Bronchial epithelial cell (primary cell): Measurements from ENCODE around the gene RNASE1. TPM values are rescaled to one million over a fixed set of nuclear protein-coding genes. Genes with fewer than 3 reads are reported as not detected.

Experiments used
- DNase-seq: peaks from one replicate; pipeline ENCODE4 v3.0.0-alpha.2; 2010; ENCODE audit warnings: low read depth
- FAIRE-seq: peaks from 2 replicates; lab custom pipeline; 2011; peaks lifted over from hg19 to GRCh38; lab: Jason Lieb, UNC
- H3K27me3 ChIP-seq: 2 replicates; pipeline ENCODE4 v1.5.1; 2011; ENCODE audit warnings: low read length; ENCODE audit not compliant: control insufficient read depth, insufficient read depth
- H3K36me3 ChIP-seq: 2 replicates; pipeline ENCODE4 v1.5.1; 2011; ENCODE audit warnings: low read length; ENCODE audit not compliant: control insufficient read depth, insufficient read depth
- H3K4me3 ChIP-seq: 2 replicates; pipeline ENCODE4 v1.5.1; 2011; ENCODE audit warnings: mild to moderate bottlenecking, low read depth, low read length, control low read depth
- CTCF ChIP-seq: IDR thresholded peaks from 2 replicates; pipeline ENCODE4 v1.5.1; 2011; ENCODE audit warnings: mild to moderate bottlenecking, moderate library complexity, low read length, control low read depth, inconsistent platforms; ENCODE audit not compliant: insufficient read depth, severe bottlenecking
- total RNA-seq: library from RNA; depleted of rRNA; stranded (reverse); fragments of >200 nt; gene quantifications from 2 replicates; pipeline ENCODE4 v1.2.1, GENCODE V29; 2014

The RNASE1 gene
- total RNA-seq, 1 donor from 2014 or later = not detected

- Histone ChIP-seq H3K4me3 (no peak overlapping the region), H3K27me3 (no peaks in the 10 kb centered on the region), H3K36me3 (no peaks in the 10 kb centered on the region)
- no peak for FAIRE-seq
- DNase-seq = no peak
- no peak for TF ChIP-seq CTCF
Observed at GRCh38 chr14:20757965-20758364, 44.7 kb downstream of the RNASE1 start.

DNA sequence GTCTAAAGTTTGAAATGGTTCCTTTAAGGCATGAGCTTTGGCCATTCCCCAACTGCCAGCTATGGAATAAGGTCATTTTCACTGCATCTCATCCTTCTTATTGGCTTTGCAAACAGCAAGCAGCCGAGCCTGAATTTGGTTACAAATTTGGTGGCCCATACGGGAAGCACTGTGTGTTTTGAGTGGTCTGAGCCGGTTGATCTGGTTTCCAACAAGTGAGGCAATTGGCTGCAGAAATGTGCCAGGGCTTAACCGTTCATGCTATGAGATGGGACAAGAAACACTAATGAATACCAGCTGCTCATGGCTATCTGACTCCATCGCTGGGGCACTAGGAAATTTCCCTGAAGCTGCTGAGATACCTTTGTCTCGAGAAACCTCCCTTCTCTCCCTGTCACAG is 47.6 kb downstream of the RNASE1 start:
- DNase-seq (no peak), FAIRE-seq (no peak)
- Histone ChIP-seq H3K27me3 (no peaks in the 10 kb centered on the region), H3K4me3 (no peak overlapping the region), H3K36me3 (no peaks in the 10 kb centered on the region)
- no peak for TF ChIP-seq CTCF

DNA sequence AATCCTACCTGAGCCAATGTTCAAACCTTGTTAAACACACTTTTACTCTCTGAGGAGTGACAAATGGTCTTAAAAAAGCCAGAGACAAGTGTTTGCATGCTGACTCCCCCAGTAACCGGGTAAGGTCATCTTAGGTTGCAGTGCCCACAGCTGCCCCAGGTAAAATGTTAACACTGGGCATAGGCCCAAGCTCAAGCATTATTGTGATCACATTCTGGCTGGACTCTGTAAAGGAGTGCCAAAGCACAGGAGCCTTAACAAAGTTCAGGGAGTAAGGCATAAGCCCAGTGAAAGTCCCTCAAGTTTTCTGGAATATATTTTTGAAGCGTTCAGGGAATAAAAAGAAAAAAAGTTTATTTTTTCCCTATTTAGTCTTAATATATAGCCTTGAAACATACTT is 48.3 kb downstream of the RNASE1 start:
- DNase-seq = no peak
- no peak for TF ChIP-seq CTCF
- Histone ChIP-seq H3K36me3 (no peaks in the 10 kb centered on the region), H3K27me3 (no peaks in the 10 kb centered on the region), H3K4me3 (no peak overlapping the region)
- FAIRE-seq = no peak

GRCh38 chr14:20751963-20752562 is 50.6 kb downstream of the RNASE1 start:
- FAIRE-seq = no peak
- Histone ChIP-seq H3K4me3 (no peak overlapping the region), H3K27me3 (no peaks in the 10 kb centered on the region), H3K36me3 (no peaks in the 10 kb centered on the region)
- peak; percentile 23 for DNase-seq
- TF ChIP-seq CTCF = no peak

Other genes with a start within 250 kb of the RNASE1 start
- gene RNASE9, start 241.8 kb downstream of the RNASE1 start, total RNA-seq = not detected in 2 replicates
- gene RNASE11, start 214.8 kb downstream of the RNASE1 start, total RNA-seq = not detected in 2 replicates
- not detected in 2 replicates for gene RNASE12, start 211.5 kb downstream of the RNASE1 start, total RNA-seq
- not detected in 2 replicates for gene OR6S1, start 161.2 kb downstream of the RNASE1 start, total RNA-seq
- 2.9 and 4.7 TPM in 2 replicates for gene RNASE4, start 118.3 kb downstream of the RNASE1 start, total RNA-seq
- gene ANG, start 114.1 kb downstream of the RNASE1 start, total RNA-seq = 2.4 and 2.9 TPM in 2 replicates
- not detected in 2 replicates for gene EDDM3A, start 57.0 kb downstream of the RNASE1 start, total RNA-seq
- gene EDDM3B, start 34.4 kb downstream of the RNASE1 start, total RNA-seq = not detected in 2 replicates
- gene RNASE6, start 21.6 kb downstream of the RNASE1 start, total RNA-seq = not detected in 2 replicates
- gene RNASE3, start 88.5 kb upstream of the RNASE1 start, total RNA-seq = not detected in 2 replicates
- gene RNASE2, start 152.6 kb upstream of the RNASE1 start, total RNA-seq = not detected in 2 replicates
- 30.0 and 56.1 TPM in 2 replicates for gene METTL17, start 187.1 kb upstream of the RNASE1 start, total RNA-seq
- gene SLC39A2, start 196.4 kb upstream of the RNASE1 start, total RNA-seq = under 0.01 and 0.26 TPM in 2 replicates
- 9.2 and 23.3 TPM in 2 replicates for gene NDRG2, start 222.2 kb upstream of the RNASE1 start, total RNA-seq
- gene TPPP2, start 227.4 kb upstream of the RNASE1 start, total RNA-seq = not detected in 2 replicates
- not detected in 2 replicates for gene RNASE13, start 232.0 kb upstream of the RNASE1 start, total RNA-seq
- gene RNASE7, start 239.5 kb upstream of the RNASE1 start, total RNA-seq = 8.2 and 12.1 TPM in 2 replicates